Measurements from ENCODE around the gene PROM1. TPM values are rescaled to one million over a fixed set of nuclear protein-coding genes. Genes with fewer than 3 reads are reported as not detected.

The PROM1 gene
- total RNA-seq, 1 donor from 2014 or later = 12.4 TPM

GRCh38 chr4:15971068-15971801 lies 112.6 kb downstream of the PROM1 start:
- H3K27me3 Mint-ChIP-seq (ENCODE audit: low read depth) = no peaks in the 10 kb centered on the region
- no peak overlapping the region for H3K27ac Mint-ChIP-seq
- H3K4me1 Mint-ChIP-seq = no peaks in the 10 kb centered on the region
- H3K36me3 Mint-ChIP-seq = no peaks in the 10 kb centered on the region
- peaks cover 7% of the 10 kb centered on the region for H3K9me3 Mint-ChIP-seq
- no peak for TF ChIP-seq CTCF (IDR thresholded peaks at IDR 0.05; ENCODE audit: unreplicated experiment)
- no peak overlapping the region for H3K4me3 Mint-ChIP-seq
- no peak for DNase-seq (ENCODE audit: low spot score in 2 of 2, unreplicated experiment in 2 of 2)

GRCh38 chr4:15968551-15969300 lies 115.1 kb downstream of the PROM1 start:
- H3K27ac Mint-ChIP-seq = no peak overlapping the region
- H3K4me1 Mint-ChIP-seq = no peaks in the 10 kb centered on the region
- H3K9me3 Mint-ChIP-seq = peaks cover 10% of the 10 kb centered on the region
- no peak for TF ChIP-seq CTCF (IDR thresholded peaks at IDR 0.05; ENCODE audit: unreplicated experiment)
- H3K4me3 Mint-ChIP-seq = no peak overlapping the region
- no peak for DNase-seq (ENCODE audit: low spot score in 2 of 2, unreplicated experiment in 2 of 2)
- no peaks in the 10 kb centered on the region for H3K36me3 Mint-ChIP-seq
- H3K27me3 Mint-ChIP-seq (ENCODE audit: low read depth) = no peaks in the 10 kb centered on the region

- TF ChIP-seq CTCF (IDR thresholded peaks at IDR 0.05; ENCODE audit: unreplicated experiment) = no peak
- DNase-seq (ENCODE audit: low spot score in 2 of 2, unreplicated experiment in 2 of 2) = no peak
- H3K27me3 Mint-ChIP-seq (ENCODE audit: low read depth) = no peaks in the 10 kb centered on the region
- H3K4me1 Mint-ChIP-seq = no peaks in the 10 kb centered on the region
- no peak overlapping the region for H3K4me3 Mint-ChIP-seq
- H3K36me3 Mint-ChIP-seq = no peaks in the 10 kb centered on the region
- no peak overlapping the region for H3K27ac Mint-ChIP-seq
- peaks cover 10% of the 10 kb centered on the region for H3K9me3 Mint-ChIP-seq
These were observed 118.5 kb downstream of the PROM1 start for GRCh38 chr4:15965325-15965724.

DNA sequence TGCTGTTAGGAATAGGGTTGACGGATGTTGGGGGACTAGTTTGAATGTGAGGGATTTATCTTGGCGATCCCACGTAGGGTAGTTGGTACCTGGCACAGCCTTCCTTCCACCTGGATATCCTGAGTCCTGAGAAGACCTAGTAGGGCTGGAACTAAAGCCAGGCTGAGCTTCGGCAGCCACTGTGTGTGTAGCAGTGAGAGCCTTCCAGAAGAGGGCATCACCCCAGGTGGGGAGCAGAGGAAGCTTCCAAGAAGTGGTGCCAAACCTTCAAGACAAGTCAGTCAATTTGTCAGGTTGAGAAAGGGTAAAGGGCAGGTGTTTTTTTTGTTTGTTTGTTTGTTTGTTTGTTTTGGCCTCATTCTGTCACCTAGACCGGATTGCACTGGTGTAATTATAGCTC lies 119.7 kb downstream of the PROM1 start:
- Mint-ChIP-seq H3K9me3 (peaks cover 10% of the 10 kb centered on the region), H3K4me1 (no peaks in the 10 kb centered on the region), H3K27ac (no peak overlapping the region), H3K27me3 (ENCODE audit: low read depth) (no peaks in the 10 kb centered on the region), H3K4me3 (no peak overlapping the region), H3K36me3 (no peaks in the 10 kb centered on the region)
- DNase-seq (ENCODE audit: low spot score in 2 of 2, unreplicated experiment in 2 of 2) = no peak
- TF ChIP-seq CTCF (IDR thresholded peaks at IDR 0.05; ENCODE audit: unreplicated experiment) = no peak

DNA sequence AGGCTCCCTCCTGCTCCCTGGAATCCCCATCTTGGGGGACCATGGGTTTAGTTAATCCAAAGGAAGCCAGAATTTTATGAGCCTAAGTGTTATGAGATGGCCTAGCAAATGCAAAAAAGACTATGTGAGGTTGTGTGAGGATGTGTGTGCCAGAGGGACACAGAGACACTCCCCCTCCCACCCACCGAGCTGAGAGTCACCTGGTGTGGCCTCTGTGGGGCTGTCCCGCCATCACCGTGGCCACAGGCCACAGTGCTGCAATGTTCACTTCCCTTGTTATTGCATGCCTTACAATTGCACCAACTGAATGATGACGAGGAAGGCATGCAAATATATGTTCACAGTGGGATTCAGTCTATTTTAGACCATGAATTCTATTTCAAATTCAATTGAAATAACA lies 120.2 kb downstream of the PROM1 start:
- Mint-ChIP-seq H3K4me3 (no peak overlapping the region), H3K27ac (no peak overlapping the region), H3K9me3 (peaks cover 10% of the 10 kb centered on the region), H3K4me1 (no peaks in the 10 kb centered on the region), H3K36me3 (no peaks in the 10 kb centered on the region), H3K27me3 (ENCODE audit: low read depth) (no peaks in the 10 kb centered on the region)
- DNase-seq (ENCODE audit: low spot score in 2 of 2, unreplicated experiment in 2 of 2) = no peak
- TF ChIP-seq CTCF (IDR thresholded peaks at IDR 0.05; ENCODE audit: unreplicated experiment) = no peak

Measured in mesothelial cell of epicardium (in vitro differentiated cells).